Measurements from ENCODE around the gene CLCF1. TPM values are rescaled to one million over a fixed set of nuclear protein-coding genes. Genes with fewer than 3 reads are reported as not detected.

Gene CLCF1
- total RNA-seq, 1 donor from 2014 or later, result 1.8 TPM

DNA sequence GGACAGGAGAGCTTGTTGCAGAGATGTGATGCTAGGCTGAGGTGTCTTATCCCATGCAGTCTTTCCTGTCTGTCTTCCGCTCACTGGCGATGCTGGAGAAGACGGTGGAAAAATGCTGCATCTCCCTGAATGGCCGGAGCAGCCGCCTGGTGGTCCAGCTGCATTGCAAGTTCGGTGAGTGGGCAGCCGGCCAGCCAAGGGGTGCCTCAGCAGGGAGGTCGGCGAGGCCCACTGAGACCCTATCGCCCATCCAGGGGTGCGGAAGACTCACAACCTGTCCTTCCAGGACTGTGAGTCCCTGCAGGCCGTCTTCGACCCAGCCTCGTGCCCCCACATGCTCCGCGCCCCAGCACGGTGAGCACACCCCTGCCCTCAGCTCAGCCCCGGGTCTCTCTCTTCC is 20.0 kb upstream of the CLCF1 start:
- no peak for FAIRE-seq
- Histone ChIP-seq H3K36me3 (ENCODE audit: control insufficient read depth, insufficient read depth, low read length) (peaks cover 15% of the 10 kb centered on the region), H3K4me3 (ENCODE audit: low read depth, low read length) (no peak overlapping the region), H3K27me3 (ENCODE audit: control insufficient read depth, insufficient read depth, low read length) (no peaks in the 10 kb centered on the region)
- DNase-seq (ENCODE audit: low read depth), result no peak
- TF ChIP-seq, protein P1, sequence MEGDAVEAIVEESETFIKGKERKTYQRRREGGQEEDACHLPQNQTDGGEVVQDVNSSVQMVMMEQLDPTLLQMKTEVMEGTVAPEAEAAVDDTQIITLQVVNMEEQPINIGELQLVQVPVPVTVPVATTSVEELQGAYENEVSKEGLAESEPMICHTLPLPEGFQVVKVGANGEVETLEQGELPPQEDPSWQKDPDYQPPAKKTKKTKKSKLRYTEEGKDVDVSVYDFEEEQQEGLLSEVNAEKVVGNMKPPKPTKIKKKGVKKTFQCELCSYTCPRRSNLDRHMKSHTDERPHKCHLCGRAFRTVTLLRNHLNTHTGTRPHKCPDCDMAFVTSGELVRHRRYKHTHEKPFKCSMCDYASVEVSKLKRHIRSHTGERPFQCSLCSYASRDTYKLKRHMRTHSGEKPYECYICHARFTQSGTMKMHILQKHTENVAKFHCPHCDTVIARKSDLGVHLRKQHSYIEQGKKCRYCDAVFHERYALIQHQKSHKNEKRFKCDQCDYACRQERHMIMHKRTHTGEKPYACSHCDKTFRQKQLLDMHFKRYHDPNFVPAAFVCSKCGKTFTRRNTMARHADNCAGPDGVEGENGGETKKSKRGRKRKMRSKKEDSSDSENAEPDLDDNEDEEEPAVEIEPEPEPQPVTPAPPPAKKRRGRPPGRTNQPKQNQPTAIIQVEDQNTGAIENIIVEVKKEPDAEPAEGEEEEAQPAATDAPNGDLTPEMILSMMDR (IDR thresholded peaks at IDR 0.05; ENCODE audit: insufficient read depth, low read length, severe bottlenecking), result no peak

DNA sequence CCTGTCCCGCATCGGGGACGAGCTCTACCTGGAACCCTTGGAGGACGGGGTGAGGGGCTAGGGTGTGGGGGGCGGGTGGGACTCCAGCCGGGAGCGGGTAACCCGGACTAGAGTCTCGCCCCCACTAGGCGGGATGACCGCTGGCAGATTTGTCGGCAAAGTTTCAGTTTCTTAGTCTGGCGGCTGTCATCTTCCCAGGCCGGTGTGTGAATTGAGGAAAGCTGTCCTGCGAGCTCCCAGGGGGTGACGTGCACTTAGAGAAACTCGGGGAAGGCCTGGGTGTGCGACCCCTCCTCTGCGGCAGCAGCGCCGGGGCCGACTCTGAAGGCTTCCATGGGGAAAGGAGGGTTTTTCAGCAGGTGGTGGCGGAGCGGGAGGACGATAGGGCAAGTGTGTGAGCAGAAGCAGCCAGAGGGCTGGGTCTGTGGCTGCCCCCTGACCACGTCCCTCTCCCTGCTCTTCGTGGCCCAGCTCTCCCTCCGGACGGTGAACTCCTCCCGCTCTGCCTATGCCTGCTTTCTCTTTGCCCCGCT is 18.9 kb upstream of the CLCF1 start:
- peaks cover 4% of the 10 kb centered on the region for H3K36me3 ChIP-seq (ENCODE audit: control insufficient read depth, insufficient read depth, low read length)
- TF ChIP-seq, protein P1 (IDR thresholded peaks at IDR 0.05; ENCODE audit: insufficient read depth, low read length, severe bottlenecking), result no peak
- no peak for FAIRE-seq
- no peaks in the 10 kb centered on the region for H3K27me3 ChIP-seq (ENCODE audit: control insufficient read depth, insufficient read depth, low read length)
- H3K4me3 ChIP-seq (ENCODE audit: low read depth, low read length), result peak overlapping the region; percentile 87
- no peak for DNase-seq (ENCODE audit: low read depth)

DNA sequence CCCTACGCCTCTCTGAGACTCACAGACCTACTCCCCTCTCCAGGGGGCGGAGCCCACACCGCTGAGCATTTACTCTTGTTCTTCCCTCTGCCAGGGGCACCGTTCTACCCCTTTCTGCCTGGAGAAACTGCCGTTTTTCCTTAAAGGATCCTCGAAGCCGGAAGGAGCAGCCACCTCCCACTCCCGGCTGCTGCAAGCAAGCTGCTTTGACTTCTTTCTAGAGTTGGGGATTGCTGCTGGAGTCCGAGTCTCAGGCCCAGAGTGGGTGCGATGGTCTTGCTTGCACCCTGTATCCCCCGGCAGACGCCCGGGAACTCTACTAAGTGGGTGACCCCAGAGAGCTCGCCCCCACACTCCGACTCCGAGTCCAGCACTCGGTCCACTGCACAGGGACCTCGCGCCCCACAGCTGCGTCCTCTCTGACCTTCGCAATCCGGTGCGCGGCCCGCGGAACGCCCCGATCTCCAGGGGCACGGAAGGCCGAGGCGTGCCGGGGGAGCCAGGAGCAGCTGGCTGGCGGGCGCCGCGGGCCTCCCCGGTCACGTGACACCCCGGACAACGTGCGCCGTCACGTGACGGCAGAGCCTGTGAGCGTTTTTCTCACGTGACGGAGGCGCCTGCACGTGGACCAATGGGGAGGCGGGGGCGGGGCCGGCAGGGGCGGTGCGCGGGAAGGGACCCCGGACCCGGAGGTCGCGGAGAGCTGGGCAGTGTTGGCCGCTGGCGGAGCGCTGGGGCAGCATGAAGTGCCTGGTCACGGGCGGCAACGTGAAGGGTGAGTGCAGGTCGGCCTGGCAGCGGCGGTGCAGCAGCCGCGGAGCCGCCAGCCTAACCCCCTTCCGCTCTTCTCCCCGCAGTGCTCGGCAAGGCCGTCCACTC is 18.1 kb upstream of the CLCF1 start, which contains the start of gene RAD9A:
Gene RAD9A (plus strand): TSS at position 683 of the 879 bp plus-strand sequence. CDS start 59 bp downstream, at position 742.
- FAIRE-seq (no peak), DNase-seq (ENCODE audit: low read depth) (peak; percentile 72)
- TF ChIP-seq, protein P1 (IDR thresholded peaks at IDR 0.05; ENCODE audit: insufficient read depth, low read length, severe bottlenecking), result no peak

DNA sequence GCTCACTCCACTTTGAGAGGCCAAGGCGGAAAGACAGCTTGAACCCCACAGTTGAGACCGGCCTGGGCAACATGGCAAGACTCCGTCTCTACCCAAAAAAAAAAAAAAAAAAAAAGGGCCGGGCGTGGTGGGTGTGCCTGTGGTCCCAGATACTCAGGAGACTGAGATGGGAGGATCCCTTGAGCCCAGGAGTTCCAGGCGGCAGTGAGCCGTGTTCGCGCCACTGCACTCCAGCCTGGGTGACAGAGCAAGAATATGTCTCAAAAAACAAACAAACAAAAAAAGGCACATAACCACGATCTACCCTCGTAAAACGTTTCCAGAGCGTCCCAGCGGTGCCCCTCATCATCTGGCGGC is 17.5 kb upstream of the CLCF1 start:
- DNase-seq (ENCODE audit: low read depth) (no peak), FAIRE-seq (no peak)
- Histone ChIP-seq H3K27me3 (ENCODE audit: control insufficient read depth, insufficient read depth, low read length) (no peaks in the 10 kb centered on the region), H3K36me3 (ENCODE audit: control insufficient read depth, insufficient read depth, low read length) (peaks cover 1% of the 10 kb centered on the region), H3K4me3 (ENCODE audit: low read depth, low read length) (peak overlapping the region; percentile 87)
- TF ChIP-seq, protein P1 (IDR thresholded peaks at IDR 0.05; ENCODE audit: insufficient read depth, low read length, severe bottlenecking), result no peak

More for the DNA sequence above, 18.1 kb upstream of the CLCF1 start, which contains the start of gene RAD9A:
- Histone ChIP-seq H3K36me3 (ENCODE audit: control insufficient read depth, insufficient read depth, low read length) (peaks cover 2% of the 10 kb centered on the region), H3K27me3 (ENCODE audit: control insufficient read depth, insufficient read depth, low read length) (no peaks in the 10 kb centered on the region), H3K4me3 (ENCODE audit: low read depth, low read length) (peak within 1 kb of the TSS; percentile 87)

DNA sequence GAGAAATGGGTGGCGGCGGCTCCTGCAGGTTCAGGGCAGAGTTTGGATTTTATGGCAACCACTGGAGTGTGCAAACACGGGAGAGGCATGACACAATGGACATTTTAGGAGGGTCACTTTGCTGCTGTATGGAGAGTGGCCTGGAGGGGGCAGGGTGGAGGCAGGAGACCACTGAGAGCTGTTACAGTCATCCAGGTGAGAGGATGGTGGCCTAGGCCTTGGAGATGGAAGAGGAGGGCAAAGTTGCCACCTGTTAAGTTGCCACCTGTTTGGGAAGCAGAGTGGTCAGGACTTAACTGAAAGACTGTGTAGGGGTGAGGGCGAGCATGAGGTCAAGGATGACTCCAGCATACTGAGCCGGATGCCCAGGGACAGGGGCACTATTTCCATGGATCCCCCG is 16.1 kb upstream of the CLCF1 start:
- Histone ChIP-seq H3K27me3 (ENCODE audit: control insufficient read depth, insufficient read depth, low read length) (no peaks in the 10 kb centered on the region), H3K36me3 (ENCODE audit: control insufficient read depth, insufficient read depth, low read length) (peaks cover 1% of the 10 kb centered on the region), H3K4me3 (ENCODE audit: low read depth, low read length) (no peak overlapping the region)
- no peak for FAIRE-seq
- TF ChIP-seq, protein P1 (IDR thresholded peaks at IDR 0.05; ENCODE audit: insufficient read depth, low read length, severe bottlenecking), result peak; percentile 47
- no peak for DNase-seq (ENCODE audit: low read depth)

All from bronchial epithelial cell (primary cell).